Measurements from ENCODE around the gene SLIT3. TPM values are rescaled to one million over a fixed set of nuclear protein-coding genes. Genes with fewer than 3 reads are reported as not detected.

SLIT3 gene
- total RNA-seq, 2 donors from 2014 or later, result 6.6 to 6.7 TPM

GRCh38 chr5:169222934-169223594 lies 77.9 kb downstream of the SLIT3 start:
- WGBS, 2 donors, result 25 to 26% methylated on average over 9 of the region's 9 CpGs
- H3K4me1 ChIP-seq, result peaks cover 7% of the 10 kb centered on the region
- intact Hi-C loops (cut with DNase I), result no loop called here

GRCh38 chr5:169221519-169221918 lies 79.4 kb downstream of the SLIT3 start:
- no peak overlapping the region for H3K4me3 ChIP-seq
- intact Hi-C loops (cut with DNase I), result no loop called here
- 81 to 87% methylated on average over 5 of the region's 5 CpGs for WGBS, 2 donors
- TF ChIP-seq POLR2A (IDR thresholded peaks at IDR 0.05) (no peak), CTCF (IDR thresholded peaks at IDR 0.05) (no peak)
- H3K27me3 ChIP-seq, result no peaks in the 10 kb centered on the region
- ATAC-seq (no peak), DNase-seq (no peak)
- H3K27ac ChIP-seq, result no peak overlapping the region
- H3K9me3 ChIP-seq, result no peaks in the 10 kb centered on the region
- H3K4me1 ChIP-seq, result peaks cover 7% of the 10 kb centered on the region
- no peaks in the 10 kb centered on the region for H3K36me3 ChIP-seq (replicated peaks in 1 of 2; ENCODE audit: insufficient read depth in 1 of 2, low read depth in 2 of 2)

More at GRCh38 chr5:169222934-169223594, 77.9 kb downstream of the SLIT3 start:
- Histone ChIP-seq H3K9me3 (no peaks in the 10 kb centered on the region), H3K36me3 (replicated peaks in 1 of 2; ENCODE audit: insufficient read depth in 1 of 2, low read depth in 2 of 2) (no peaks in the 10 kb centered on the region), H3K27me3 (no peaks in the 10 kb centered on the region), H3K27ac (no peak overlapping the region), H3K4me3 (no peak overlapping the region)
- no peak for TF ChIP-seq POLR2A (IDR thresholded peaks at IDR 0.05)
- ATAC-seq (no peak), DNase-seq (no peak)

GRCh38 chr5:169219961-169220360 lies 81.0 kb downstream of the SLIT3 start:
- intact Hi-C loops (cut with DNase I), result no loop called here

GRCh38 chr5:169219351-169219750 lies 81.6 kb downstream of the SLIT3 start:
- TF ChIP-seq CTCF (IDR thresholded peaks at IDR 0.05) (no peak), POLR2A (IDR thresholded peaks at IDR 0.05) (no peak)
- Histone ChIP-seq H3K27ac (no peak overlapping the region), H3K27me3 (no peaks in the 10 kb centered on the region), H3K4me3 (no peak overlapping the region), H3K9me3 (no peaks in the 10 kb centered on the region), H3K4me1 (peaks cover 7% of the 10 kb centered on the region), H3K36me3 (replicated peaks in 1 of 2; ENCODE audit: insufficient read depth in 1 of 2, low read depth in 2 of 2) (no peaks in the 10 kb centered on the region)
- DNase-seq (no peak), ATAC-seq (no peak)
- intact Hi-C loops (cut with DNase I), result no loop called here
- 67 to 68% methylated on average over 5 of the region's 5 CpGs for WGBS, 2 donors

More at GRCh38 chr5:169219961-169220360, 81.0 kb downstream of the SLIT3 start:
- WGBS, 2 donors, result 89 to 90% methylated on average over 6 of the region's 6 CpGs
- peaks cover 7% of the 10 kb centered on the region for H3K4me1 ChIP-seq
- no peak for TF ChIP-seq CTCF (IDR thresholded peaks at IDR 0.05)
- TF ChIP-seq POLR2A (IDR thresholded peaks at IDR 0.05), result no peak
- no peaks in the 10 kb centered on the region for H3K36me3 ChIP-seq (replicated peaks in 1 of 2; ENCODE audit: insufficient read depth in 1 of 2, low read depth in 2 of 2)
- DNase-seq (no peak), ATAC-seq (no peak)
- H3K27ac ChIP-seq, result no peak overlapping the region
- no peak overlapping the region for H3K4me3 ChIP-seq
- no peaks in the 10 kb centered on the region for H3K9me3 ChIP-seq
- no peaks in the 10 kb centered on the region for H3K27me3 ChIP-seq

- 13 to 16% methylated on average over 4 of the region's 4 CpGs for WGBS, 2 donors
- Histone ChIP-seq H3K27ac (no peak overlapping the region), H3K36me3 (replicated peaks in 1 of 2; ENCODE audit: insufficient read depth in 1 of 2, low read depth in 2 of 2) (no peaks in the 10 kb centered on the region), H3K4me3 (no peak overlapping the region), H3K4me1 (peaks cover 7% of the 10 kb centered on the region), H3K9me3 (no peaks in the 10 kb centered on the region), H3K27me3 (no peaks in the 10 kb centered on the region)
- ATAC-seq (no peak), DNase-seq (no peak)
- TF ChIP-seq POLR2A (IDR thresholded peaks at IDR 0.05) (no peak), CTCF (IDR thresholded peaks at IDR 0.05) (no peak)
- intact Hi-C loops (cut with DNase I), result no loop called here
These were observed 82.1 kb downstream of the SLIT3 start for GRCh38 chr5:169218861-169219260.
